DOHH2 (cell line): Measurements from ENCODE around the gene AXIN2.

Experiments
- H3F3A ChIP-seq: fragments of 200-600 bp; sonication (generic), shearing (Covaris generic); 2 replicates; pipeline ENCODE4 v1.6.0; 2016; ENCODE audit warnings: antibody characterized with exemption, mild to moderate bottlenecking; ENCODE audit not compliant: control insufficient read depth, insufficient read depth
- H3K27ac ChIP-seq: fragments of 200-600 bp; sonication (generic); 2 replicates; pipeline ENCODE4 v1.5.1; 2014; ENCODE audit warnings: low read depth, mild to moderate bottlenecking, low read length, moderate library complexity
- H3K27me3 ChIP-seq: fragments of 200-600 bp; sonication (generic); 2 replicates; pipeline ENCODE4 v1.6.1; 2014; ENCODE audit warnings: mild to moderate bottlenecking, low read length, mixed read lengths; ENCODE audit not compliant: control insufficient read depth
- H3K36me3 ChIP-seq: fragments of 200-600 bp; sonication (generic); 2 replicates; pipeline ENCODE4 v1.6.1; 2014; ENCODE audit warnings: mild to moderate bottlenecking, low read length, moderate library complexity, mixed read lengths; ENCODE audit not compliant: control insufficient read depth
- H3K4me1 ChIP-seq: fragments of 200-600 bp; sonication (generic); 2 replicates; pipeline ENCODE4 v1.6.1; 2014; ENCODE audit warnings: mild to moderate bottlenecking, low read length, mixed read lengths; ENCODE audit not compliant: control insufficient read depth
- H3K4me2 ChIP-seq: fragments of 200-600 bp; sonication (generic); 2 replicates; pipeline ENCODE4 v1.6.0; 2014; ENCODE audit warnings: mild to moderate bottlenecking, low read length, moderate library complexity
- H3K4me3 ChIP-seq: fragments of 200-600 bp; sonication (generic); 2 replicates; pipeline ENCODE4 v1.5.1; 2014; ENCODE audit warnings: mild to moderate bottlenecking, low read length, mixed read lengths
- H3K79me2 ChIP-seq: fragments of 200-600 bp; sonication (generic); 2 replicates; pipeline ENCODE4 v1.6.1; 2014; ENCODE audit warnings: mild to moderate bottlenecking, low read length, mixed read lengths; ENCODE audit not compliant: control insufficient read depth
- H3K9me2 ChIP-seq: fragments of 200-600 bp; sonication (generic); replicated peaks from 2 replicates; pipeline ENCODE4 v1.6.1; 2014; ENCODE audit warnings: mild to moderate bottlenecking, low read length, mixed read lengths; ENCODE audit not compliant: control insufficient read depth
- H3K9me3 ChIP-seq: fragments of 200-600 bp; sonication (generic); 2 replicates; pipeline ENCODE4 v1.6.1; 2014; ENCODE audit warnings: antibody characterized with exemption, low read length, mixed read lengths; ENCODE audit not compliant: control insufficient read depth, insufficient read depth
- H4K20me1 ChIP-seq: fragments of 200-600 bp; sonication (generic); 2 replicates; pipeline ENCODE4 v1.6.0; 2014; ENCODE audit warnings: low read depth, mild to moderate bottlenecking, antibody characterized with exemption, low read length, moderate library complexity; ENCODE audit not compliant: control insufficient read depth, insufficient read depth
- EZH2phosphoT487 ChIP-seq: fragments of 200-600 bp; sonication (generic); IDR thresholded peaks from 2 replicates; pipeline ENCODE4 v1.6.1; 2017; ENCODE audit warnings: borderline replicate concordance, mild to moderate bottlenecking, antibody characterized with exemption, low read length, moderate library complexity, mixed read lengths
- TF ChIP-seq, protein P1 (sequence below): fragments of 200-600 bp; sonication (generic); IDR thresholded peaks from one replicate; pipeline ENCODE4 v1.5.1; 2014; ENCODE audit warnings: antibody characterized with exemption, mild to moderate bottlenecking, low read depth, low read length; ENCODE audit not compliant: poor library complexity, severe bottlenecking

Gene AXIN2

DNA sequence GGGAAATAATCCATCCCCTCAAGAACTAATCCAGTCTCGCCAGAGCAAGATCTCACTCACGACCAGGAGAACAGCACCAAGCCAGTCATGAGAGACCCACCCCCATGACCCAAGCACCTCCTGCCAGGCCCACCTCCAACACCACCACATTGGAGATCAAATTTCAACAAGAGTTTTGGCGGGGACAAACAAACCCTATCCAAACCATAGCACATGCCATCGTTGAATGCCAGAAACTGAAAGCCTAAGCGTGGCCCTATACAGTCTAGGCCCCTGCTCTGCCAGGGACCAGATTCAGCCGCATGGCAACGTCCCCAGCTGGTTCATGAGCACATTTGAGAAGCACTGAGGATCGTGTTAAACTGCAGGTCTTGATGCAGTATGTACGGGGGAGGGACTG lies 57.3 kb downstream of the AXIN2 start:
- H3F3A ChIP-seq = no peaks in the 10 kb centered on the region
- no peaks in the 10 kb centered on the region for H3K4me1 ChIP-seq
- H4K20me1 ChIP-seq = no peaks in the 10 kb centered on the region
- H3K9me2 ChIP-seq = no peaks in the 10 kb centered on the region
- no peaks in the 10 kb centered on the region for H3K36me3 ChIP-seq
- no peaks in the 10 kb centered on the region for H3K79me2 ChIP-seq
- H3K9me3 ChIP-seq = no peaks in the 10 kb centered on the region
- TF ChIP-seq, protein P1, sequence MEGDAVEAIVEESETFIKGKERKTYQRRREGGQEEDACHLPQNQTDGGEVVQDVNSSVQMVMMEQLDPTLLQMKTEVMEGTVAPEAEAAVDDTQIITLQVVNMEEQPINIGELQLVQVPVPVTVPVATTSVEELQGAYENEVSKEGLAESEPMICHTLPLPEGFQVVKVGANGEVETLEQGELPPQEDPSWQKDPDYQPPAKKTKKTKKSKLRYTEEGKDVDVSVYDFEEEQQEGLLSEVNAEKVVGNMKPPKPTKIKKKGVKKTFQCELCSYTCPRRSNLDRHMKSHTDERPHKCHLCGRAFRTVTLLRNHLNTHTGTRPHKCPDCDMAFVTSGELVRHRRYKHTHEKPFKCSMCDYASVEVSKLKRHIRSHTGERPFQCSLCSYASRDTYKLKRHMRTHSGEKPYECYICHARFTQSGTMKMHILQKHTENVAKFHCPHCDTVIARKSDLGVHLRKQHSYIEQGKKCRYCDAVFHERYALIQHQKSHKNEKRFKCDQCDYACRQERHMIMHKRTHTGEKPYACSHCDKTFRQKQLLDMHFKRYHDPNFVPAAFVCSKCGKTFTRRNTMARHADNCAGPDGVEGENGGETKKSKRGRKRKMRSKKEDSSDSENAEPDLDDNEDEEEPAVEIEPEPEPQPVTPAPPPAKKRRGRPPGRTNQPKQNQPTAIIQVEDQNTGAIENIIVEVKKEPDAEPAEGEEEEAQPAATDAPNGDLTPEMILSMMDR = no peak
- TF ChIP-seq EZH2phosphoT487 = no peak
- H3K4me3 ChIP-seq = no peak overlapping the region
- H3K4me2 ChIP-seq = no peak overlapping the region
- no peaks in the 10 kb centered on the region for H3K27me3 ChIP-seq
- H3K27ac ChIP-seq = no peak overlapping the region

DNA sequence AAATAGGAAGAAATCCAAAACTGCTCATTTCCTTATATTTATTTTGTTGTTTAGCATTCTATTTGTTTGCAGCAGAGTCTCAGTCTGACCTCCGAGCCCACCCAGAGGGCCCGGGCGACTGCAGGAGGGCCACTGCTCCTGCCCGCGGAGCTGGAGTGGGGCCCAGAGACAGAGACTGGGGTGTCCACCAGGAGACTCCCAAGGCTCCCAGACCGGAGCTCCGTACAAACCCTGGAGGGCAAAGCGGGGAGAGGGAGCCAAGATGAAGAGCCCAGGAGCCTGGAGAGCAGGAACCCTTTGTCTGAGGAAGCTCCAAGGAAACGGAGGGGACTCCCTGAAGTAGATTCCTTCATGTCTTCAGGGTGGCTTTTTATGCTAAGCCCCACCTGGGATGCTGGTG lies 57.9 kb downstream of the AXIN2 start:
- Histone ChIP-seq H3K4me2 (no peak overlapping the region), H3K27me3 (0 out of 2 replicates have a peak, but pooled peaks cover 3% of the 10 kb centered on the region), H3K27ac (no peak overlapping the region), H3K9me2 (no peaks in the 10 kb centered on the region), H3K9me3 (no peaks in the 10 kb centered on the region), H3K79me2 (no peaks in the 10 kb centered on the region), H3F3A (no peaks in the 10 kb centered on the region), H4K20me1 (no peaks in the 10 kb centered on the region), H3K4me1 (no peaks in the 10 kb centered on the region), H3K4me3 (no peak overlapping the region), H3K36me3 (no peaks in the 10 kb centered on the region)
- TF ChIP-seq EZH2phosphoT487 = no peak
- TF ChIP-seq, protein P1 = no peak

DNA sequence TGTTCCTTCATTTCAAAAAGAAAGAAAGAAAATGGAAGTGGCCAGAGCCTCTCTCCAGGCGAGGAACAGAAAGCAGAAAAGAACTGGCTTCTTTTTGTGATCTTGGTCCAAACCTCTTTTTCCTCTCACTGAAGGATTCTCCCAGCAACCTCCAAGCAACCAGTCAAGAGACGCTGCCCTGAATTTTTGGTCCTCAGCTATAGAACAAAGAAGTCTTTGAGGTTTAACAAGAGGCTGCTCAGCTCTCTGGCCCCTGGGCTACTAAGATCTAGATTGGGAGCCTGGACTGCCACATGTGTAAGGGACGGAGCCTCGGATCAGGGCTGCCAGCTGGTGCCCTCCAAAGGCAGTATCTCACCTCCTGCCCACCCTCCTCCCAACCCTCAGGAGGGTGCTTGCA lies 62.6 kb downstream of the AXIN2 start:
- no peaks in the 10 kb centered on the region for H3K9me3 ChIP-seq
- peaks cover 7% of the 10 kb centered on the region; the same call in 1 of the 2 replicates for H3K27me3 ChIP-seq
- H4K20me1 ChIP-seq = no peaks in the 10 kb centered on the region
- H3K27ac ChIP-seq = no peak overlapping the region
- H3K4me1 ChIP-seq = no peaks in the 10 kb centered on the region
- TF ChIP-seq, protein P1 = no peak
- TF ChIP-seq EZH2phosphoT487 = no peak
- no peak overlapping the region for H3K4me2 ChIP-seq
- H3K9me2 ChIP-seq = no peaks in the 10 kb centered on the region
- H3K4me3 ChIP-seq = no peak overlapping the region
- no peaks in the 10 kb centered on the region for H3K79me2 ChIP-seq
- no peaks in the 10 kb centered on the region for H3F3A ChIP-seq
- no peaks in the 10 kb centered on the region for H3K36me3 ChIP-seq
